Measurements from ENCODE around the gene ETV1.

GRCh38 chr7:13946181-13946580 lies 43.3 kb downstream of the ETV1 start:
- TF ChIP-seq, protein P1, sequence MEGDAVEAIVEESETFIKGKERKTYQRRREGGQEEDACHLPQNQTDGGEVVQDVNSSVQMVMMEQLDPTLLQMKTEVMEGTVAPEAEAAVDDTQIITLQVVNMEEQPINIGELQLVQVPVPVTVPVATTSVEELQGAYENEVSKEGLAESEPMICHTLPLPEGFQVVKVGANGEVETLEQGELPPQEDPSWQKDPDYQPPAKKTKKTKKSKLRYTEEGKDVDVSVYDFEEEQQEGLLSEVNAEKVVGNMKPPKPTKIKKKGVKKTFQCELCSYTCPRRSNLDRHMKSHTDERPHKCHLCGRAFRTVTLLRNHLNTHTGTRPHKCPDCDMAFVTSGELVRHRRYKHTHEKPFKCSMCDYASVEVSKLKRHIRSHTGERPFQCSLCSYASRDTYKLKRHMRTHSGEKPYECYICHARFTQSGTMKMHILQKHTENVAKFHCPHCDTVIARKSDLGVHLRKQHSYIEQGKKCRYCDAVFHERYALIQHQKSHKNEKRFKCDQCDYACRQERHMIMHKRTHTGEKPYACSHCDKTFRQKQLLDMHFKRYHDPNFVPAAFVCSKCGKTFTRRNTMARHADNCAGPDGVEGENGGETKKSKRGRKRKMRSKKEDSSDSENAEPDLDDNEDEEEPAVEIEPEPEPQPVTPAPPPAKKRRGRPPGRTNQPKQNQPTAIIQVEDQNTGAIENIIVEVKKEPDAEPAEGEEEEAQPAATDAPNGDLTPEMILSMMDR (IDR thresholded peaks at IDR 0.05 in 4 of 5, conservative IDR thresholded peaks at IDR 0.05 in 1 of 5): no peak
- no peak for TF ChIP-seq POLR2A (IDR thresholded peaks at IDR 0.05)

All from gastrocnemius medialis (tissue), 4 donors.